Mucosa of rectum (tissue), 2 donors: ENCODE data around the gene ANKMY1.
"Not testable (repeated sequence)": the region's sequence is repeated elsewhere in the genome, so short reads cannot be mapped to it uniquely, and the experiment has no call there.

Experiments
- H3K27ac ChIP-seq, 2 donors: one replicate each; pipeline ENCODE4 v1.7.0; 2013; ENCODE audit warnings: inconsistent platforms in 2 of 2, low read depth in 2 of 2, low read length in 2 of 2
- H3K27me3 ChIP-seq, 2 donors: one replicate each; pipeline ENCODE4 v1.7.0; 2013; ENCODE audit warnings: low read length in 2 of 2; ENCODE audit not compliant: control insufficient read depth in 2 of 2, insufficient read depth in 2 of 2
- H3K36me3 ChIP-seq, 2 donors: one replicate each; pipeline ENCODE4 v1.7.0; 2013; ENCODE audit warnings: low read length in 2 of 2; ENCODE audit not compliant: control insufficient read depth in 2 of 2, insufficient read depth in 2 of 2
- H3K4me1 ChIP-seq, 2 donors: one replicate each; pipeline ENCODE4 v1.7.0; 2013; ENCODE audit warnings: low read length in 2 of 2, mild to moderate bottlenecking in 1 of 2; ENCODE audit not compliant: control insufficient read depth in 2 of 2, insufficient read depth in 2 of 2
- H3K4me3 ChIP-seq, 2 donors: one replicate each; pipeline ENCODE4 v1.7.0; 2013; ENCODE audit warnings: low read length in 2 of 2
- H3K9ac ChIP-seq, 2 donors: one replicate each; pipeline ENCODE4 v1.7.0; 2013; ENCODE audit warnings: low read length in 2 of 2, low read depth in 1 of 2, mild to moderate bottlenecking in 1 of 2
- H3K9me3 ChIP-seq, 2 donors: one replicate each; pipeline ENCODE4 v1.7.0; 2013; ENCODE audit warnings: low read length in 2 of 2; ENCODE audit not compliant: control insufficient read depth in 2 of 2
- donor health status: healthy.
- donor health status: Normal muscosa, but diverticular disease.

ANKMY1 gene

DNA sequence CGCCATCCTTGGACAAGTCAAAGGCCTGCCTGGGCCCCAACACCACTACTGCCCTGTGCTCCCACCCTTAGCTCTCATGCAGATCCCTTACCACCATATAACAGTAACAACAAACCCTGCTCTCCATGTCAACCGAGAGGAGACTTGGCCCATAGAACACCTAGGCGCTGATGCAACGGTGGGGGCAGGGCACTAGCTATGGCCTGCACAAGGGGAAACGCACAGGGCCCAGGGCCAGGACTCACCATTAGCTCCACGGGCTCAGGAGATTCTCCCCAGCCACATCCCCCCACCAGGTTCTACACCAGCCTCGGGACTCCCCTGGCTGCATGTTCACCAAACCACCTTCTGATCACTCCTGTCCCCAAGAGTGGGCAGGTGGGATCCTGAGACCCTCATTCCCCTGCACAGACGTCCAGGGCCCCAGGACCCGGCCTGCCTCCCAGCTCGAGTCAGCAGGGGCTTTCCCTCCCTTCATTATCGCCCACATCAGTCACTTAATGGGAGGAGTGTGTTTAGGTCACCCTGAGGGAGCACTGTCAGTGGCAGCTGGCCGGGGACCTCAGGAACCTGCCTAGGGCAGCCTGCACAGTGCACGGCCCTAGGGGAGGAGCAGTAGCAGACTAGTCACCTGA lies 29.3 kb downstream of the ANKMY1 start:
- no peaks in the 10 kb centered on the region for H3K27me3 ChIP-seq
- no peak overlapping the region for H3K27ac ChIP-seq
- no peak overlapping the region for H3K9ac ChIP-seq
- peaks cover 16 to 34% of the 10 kb centered on the region in 2 donors for H3K36me3 ChIP-seq
- H3K9me3 ChIP-seq: peaks cover 10 to 23% of the 10 kb centered on the region in 2 donors
- H3K4me1 ChIP-seq: no peaks in the 10 kb centered on the region
- no peak overlapping the region for H3K4me3 ChIP-seq

DNA sequence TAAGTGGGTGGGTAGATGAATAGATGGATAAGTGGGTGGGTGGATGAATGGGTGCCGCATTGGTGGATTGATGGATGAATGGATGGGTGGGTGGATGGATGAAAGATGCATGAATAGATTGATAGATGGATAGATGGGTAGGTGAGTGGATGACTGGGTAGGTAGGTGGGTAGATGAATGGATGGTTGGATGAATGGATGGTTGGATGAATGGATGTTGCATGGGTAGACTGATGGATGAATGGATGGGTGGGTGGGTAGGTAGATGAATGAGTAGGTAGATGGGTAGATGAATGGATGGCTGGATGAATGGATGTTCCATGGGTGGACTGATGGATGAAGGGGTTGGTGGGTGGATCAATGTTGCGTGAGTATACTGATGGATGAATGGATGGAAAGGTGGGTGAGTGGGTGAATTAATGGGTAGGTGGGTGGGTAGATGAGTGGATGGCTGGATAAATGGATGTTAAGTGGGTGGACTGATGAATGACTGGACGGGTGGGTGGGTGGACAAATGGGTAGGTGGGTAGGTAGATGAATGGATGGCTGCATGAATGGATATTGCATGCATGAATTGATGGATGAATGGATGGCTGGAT lies 30.5 kb downstream of the ANKMY1 start:
- H3K4me3 ChIP-seq: no peak overlapping the region
- no peaks in the 10 kb centered on the region for H3K27me3 ChIP-seq
- H3K4me1 ChIP-seq: no peaks in the 10 kb centered on the region
- H3K36me3 ChIP-seq: peaks cover 27 to 45% of the 10 kb centered on the region in 2 donors
- H3K9me3 ChIP-seq: peaks cover 10 to 22% of the 10 kb centered on the region in 2 donors
- no peak overlapping the region for H3K27ac ChIP-seq
- H3K9ac ChIP-seq: no peak overlapping the region

GRCh38 chr2:240526521-240526920 lies 31.3 kb downstream of the ANKMY1 start:
- no peak overlapping the region for H3K9ac ChIP-seq

GRCh38 chr2:240525802-240526201 lies 32.0 kb downstream of the ANKMY1 start:
- peaks cover 25 to 44% of the 10 kb centered on the region in 2 donors for H3K36me3 ChIP-seq
- H3K9ac ChIP-seq: no peak overlapping the region
- no peaks in the 10 kb centered on the region for H3K4me1 ChIP-seq
- H3K9me3 ChIP-seq: peaks cover 7 to 17% of the 10 kb centered on the region in 2 donors
- no peak overlapping the region for H3K4me3 ChIP-seq
- no peaks in the 10 kb centered on the region for H3K27me3 ChIP-seq
- no peak overlapping the region for H3K27ac ChIP-seq

More at GRCh38 chr2:240526521-240526920, 31.3 kb downstream of the ANKMY1 start:
- no peak overlapping the region for H3K4me3 ChIP-seq
- H3K4me1 ChIP-seq: no peaks in the 10 kb centered on the region
- H3K36me3 ChIP-seq: peaks cover 28 to 48% of the 10 kb centered on the region in 2 donors
- H3K27ac ChIP-seq: no peak overlapping the region
- peaks cover 7 to 17% of the 10 kb centered on the region in 2 donors for H3K9me3 ChIP-seq
- no peaks in the 10 kb centered on the region for H3K27me3 ChIP-seq

DNA sequence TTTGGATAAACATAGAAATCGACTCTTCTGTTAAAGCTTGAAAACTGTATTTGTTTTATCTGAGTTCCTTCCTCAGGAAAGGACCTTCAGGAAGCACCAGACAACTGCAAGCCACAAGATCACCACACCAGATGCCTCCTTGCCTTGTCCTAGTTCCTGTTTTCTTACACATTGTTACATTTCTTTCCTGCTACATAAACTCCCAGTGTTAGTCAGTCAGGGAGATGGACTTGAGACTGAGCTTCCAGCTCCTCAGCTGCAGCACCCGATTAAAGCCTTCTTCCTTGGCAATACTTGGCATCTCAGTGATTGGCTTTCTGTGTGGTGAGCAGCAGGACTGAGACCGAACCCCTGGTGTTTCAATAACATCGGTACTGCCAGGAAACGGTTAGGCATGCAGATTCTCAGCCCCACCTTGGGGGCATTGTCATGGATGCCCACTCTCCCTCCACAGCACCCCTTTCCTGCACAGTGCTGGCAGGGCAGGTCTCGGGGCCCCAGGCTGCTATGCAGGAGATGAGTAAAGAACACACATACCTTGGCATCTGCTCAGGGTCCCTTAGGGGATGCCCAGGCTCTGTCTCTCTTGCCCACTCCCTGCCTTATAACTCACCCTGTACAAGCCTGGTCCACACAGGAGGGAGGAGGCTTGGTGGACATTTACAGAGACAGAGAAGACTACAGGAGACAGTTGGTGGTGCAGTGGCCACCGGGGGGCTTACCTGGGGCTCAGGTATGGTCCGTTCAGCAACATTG lies 32.6 kb downstream of the ANKMY1 start:
- H3K4me1 ChIP-seq: no peaks in the 10 kb centered on the region
- H3K27ac ChIP-seq: no peak overlapping the region
- H3K9ac ChIP-seq: no peak overlapping the region
- peaks cover 23 to 44% of the 10 kb centered on the region in 2 donors for H3K36me3 ChIP-seq
- H3K9me3 ChIP-seq: peaks cover 7 to 17% of the 10 kb centered on the region in 2 donors
- no peaks in the 10 kb centered on the region for H3K27me3 ChIP-seq
- no peak overlapping the region for H3K4me3 ChIP-seq

DNA sequence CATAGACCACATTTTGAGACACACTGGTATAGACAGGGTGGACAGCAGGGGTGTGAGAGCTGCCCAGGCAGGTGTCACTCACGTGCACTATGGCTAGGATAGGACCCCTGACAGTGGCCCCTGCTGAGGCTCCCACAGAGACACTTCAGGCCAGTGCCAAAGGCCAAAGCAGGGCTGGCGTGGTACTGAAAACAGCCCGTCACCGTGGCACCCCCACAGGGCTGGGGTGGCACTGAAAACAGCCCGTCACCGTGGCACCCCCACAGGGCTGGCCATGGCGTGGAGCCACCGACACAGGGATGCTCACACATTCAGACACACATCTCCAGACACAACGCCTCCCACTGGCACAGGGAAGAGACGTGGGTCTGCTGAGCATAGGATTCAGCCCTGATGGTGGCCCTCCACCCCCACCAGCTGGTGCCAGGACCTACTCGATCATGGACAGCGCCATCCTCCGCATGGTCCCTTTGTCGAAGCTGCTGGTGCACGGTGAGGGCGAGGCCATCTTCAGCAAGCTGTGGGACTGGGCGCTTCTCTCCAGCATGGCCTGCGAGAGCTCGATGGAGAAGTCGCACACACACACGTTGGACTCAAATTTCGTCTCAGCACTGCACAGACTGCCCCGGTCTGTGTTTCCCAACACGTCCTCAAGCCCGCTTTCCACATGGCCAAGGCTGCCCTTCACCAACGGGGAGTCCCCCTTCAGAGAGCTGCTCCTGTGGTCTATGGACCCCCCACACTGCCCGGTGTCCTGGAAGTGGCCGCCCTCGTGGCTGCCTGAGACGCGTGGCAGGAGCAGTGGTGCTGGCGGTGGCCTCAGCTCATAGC lies 34.1 kb downstream of the ANKMY1 start:
- no peak overlapping the region for H3K4me3 ChIP-seq
- no peaks in the 10 kb centered on the region for H3K27me3 ChIP-seq
- peaks cover 7 to 17% of the 10 kb centered on the region in 2 donors for H3K9me3 ChIP-seq
- no peak overlapping the region for H3K9ac ChIP-seq
- peaks cover 20 to 37% of the 10 kb centered on the region in 2 donors for H3K36me3 ChIP-seq
- no peak overlapping the region for H3K27ac ChIP-seq
- H3K4me1 ChIP-seq: no peaks in the 10 kb centered on the region

- Histone ChIP-seq H3K9me3 (peaks cover 7 to 17% of the 10 kb centered on the region in 2 donors), H3K4me1 (no peaks in the 10 kb centered on the region), H3K27ac (no peak overlapping the region), H3K4me3 (no peak overlapping the region), H3K9ac (no peak overlapping the region), H3K36me3 (peaks cover 20 to 35% of the 10 kb centered on the region in 2 donors), H3K27me3 (no peaks in the 10 kb centered on the region)
Observed at GRCh38 chr2:240522406-240522805, 35.4 kb downstream of the ANKMY1 start.

DNA sequence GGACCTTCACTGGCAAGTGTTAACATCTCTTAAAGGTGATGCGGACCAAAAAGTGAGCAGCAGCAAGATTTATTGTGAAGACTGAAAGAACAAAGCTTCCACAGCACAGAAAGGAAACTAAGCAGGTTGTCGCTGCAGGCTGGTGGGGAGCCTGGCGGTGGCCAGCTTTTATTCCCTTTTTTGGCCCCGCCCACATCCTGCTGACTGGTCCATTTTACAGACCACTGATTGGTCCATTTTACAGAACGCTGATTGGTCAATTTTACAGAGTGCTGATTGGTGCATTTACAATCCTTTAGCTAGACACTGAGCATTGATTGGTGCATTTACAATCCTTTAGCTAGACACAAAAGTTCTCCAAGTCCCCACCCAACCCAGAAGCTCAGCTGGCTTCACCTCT lies 35.9 kb downstream of the ANKMY1 start:
- not testable (repeated sequence) for H3K4me3 ChIP-seq, H3K27ac ChIP-seq, H3K4me1 ChIP-seq, H3K9ac ChIP-seq, H3K27me3 ChIP-seq
- Histone ChIP-seq H3K36me3 (peaks cover 20 to 35% of the 10 kb centered on the region in 2 donors), H3K9me3 (peaks cover 7 to 17% of the 10 kb centered on the region in 2 donors)

GRCh38 chr2:240520974-240521350 lies 36.8 kb downstream of the ANKMY1 start:
- H3K27me3 ChIP-seq: no peaks in the 10 kb centered on the region
- no peaks in the 10 kb centered on the region for H3K4me1 ChIP-seq
- no peak overlapping the region for H3K4me3 ChIP-seq
- H3K9me3 ChIP-seq: peaks cover 4 to 11% of the 10 kb centered on the region in 2 donors
- no peak overlapping the region for H3K9ac ChIP-seq
- H3K36me3 ChIP-seq: peaks cover 19 to 30% of the 10 kb centered on the region in 2 donors
- H3K27ac ChIP-seq: no peak overlapping the region
